ENCODE measurements around the gene LPAR3.

Gene LPAR3

GRCh38 chr1:84857906-84858305 is 35.1 kb downstream of the LPAR3 start:
- no peak for DNase-seq (ENCODE audit: low read depth in 3 of 3)

GRCh38 chr1:84856726-84857270 is 36.2 kb downstream of the LPAR3 start:
- no peak for DNase-seq (ENCODE audit: low read depth in 3 of 3)

- DNase-seq (ENCODE audit: low read depth in 3 of 3): no peak
Observed at GRCh38 chr1:84855691-84856630, 37.0 kb downstream of the LPAR3 start.

GRCh38 chr1:84855168-84855567 is 37.8 kb downstream of the LPAR3 start:
- DNase-seq (ENCODE audit: low read depth in 3 of 3): no peak

GRCh38 chr1:84853741-84854721 is 39.0 kb downstream of the LPAR3 start:
- peak in 2 of 3 donors; percentile 13 to 19 for DNase-seq (ENCODE audit: low read depth in 3 of 3)

- no peak for DNase-seq (ENCODE audit: low read depth in 3 of 3)
Observed at GRCh38 chr1:84851839-84852238, 41.2 kb downstream of the LPAR3 start.

- DNase-seq (ENCODE audit: low read depth in 3 of 3): no peak
Observed at GRCh38 chr1:84849357-84849975, 43.5 kb downstream of the LPAR3 start.

GRCh38 chr1:84847253-84848250 is 45.5 kb downstream of the LPAR3 start:
- no peak for DNase-seq (ENCODE audit: low read depth in 3 of 3)

GRCh38 chr1:84846387-84846786 is 46.6 kb downstream of the LPAR3 start:
- DNase-seq (ENCODE audit: low read depth in 3 of 3): no peak

GRCh38 chr1:84845357-84845756 is 47.6 kb downstream of the LPAR3 start:
- DNase-seq (ENCODE audit: low read depth in 3 of 3): no peak

GRCh38 chr1:84844094-84844493 is 48.9 kb downstream of the LPAR3 start:
- no peak for DNase-seq (ENCODE audit: low read depth in 3 of 3)

- DNase-seq (ENCODE audit: low read depth in 3 of 3): no peak
Observed at GRCh38 chr1:84842748-84843231, 50.2 kb downstream of the LPAR3 start.

GRCh38 chr1:84841971-84842370 is 51.0 kb downstream of the LPAR3 start:
- DNase-seq (ENCODE audit: low read depth in 3 of 3): no peak

- no peak for DNase-seq (ENCODE audit: low read depth in 3 of 3)
Observed at GRCh38 chr1:84840346-84840745, 52.7 kb downstream of the LPAR3 start.

GRCh38 chr1:84839544-84839943 is 53.5 kb downstream of the LPAR3 start:
- DNase-seq (ENCODE audit: low read depth in 3 of 3): no peak

GRCh38 chr1:84836145-84836544 is 56.9 kb downstream of the LPAR3 start:
- DNase-seq (ENCODE audit: low read depth in 3 of 3): no peak

- DNase-seq (ENCODE audit: low read depth in 3 of 3): no peak
Observed at GRCh38 chr1:84835169-84835568, 57.8 kb downstream of the LPAR3 start.

GRCh38 chr1:84834419-84835064 is 58.5 kb downstream of the LPAR3 start:
- no peak for DNase-seq (ENCODE audit: low read depth in 3 of 3)

- DNase-seq (ENCODE audit: low read depth in 3 of 3): no peak
Observed at GRCh38 chr1:84833194-84833593, 59.8 kb downstream of the LPAR3 start.

GRCh38 chr1:84830136-84830535 is 62.9 kb downstream of the LPAR3 start:
- DNase-seq (ENCODE audit: low read depth in 3 of 3): no peak
